ENCODE measurements around the gene EEPD1. TPM values are rescaled to one million over a fixed set of nuclear protein-coding genes. Genes with fewer than 3 reads are reported as not detected.
"Not testable (repeated sequence)": the region's sequence is repeated elsewhere in the genome, so short reads cannot be mapped to it uniquely, and the experiment has no call there.

EEPD1 gene
- total RNA-seq, 1 donor from 2014 or later: 5.4 TPM

DNA sequence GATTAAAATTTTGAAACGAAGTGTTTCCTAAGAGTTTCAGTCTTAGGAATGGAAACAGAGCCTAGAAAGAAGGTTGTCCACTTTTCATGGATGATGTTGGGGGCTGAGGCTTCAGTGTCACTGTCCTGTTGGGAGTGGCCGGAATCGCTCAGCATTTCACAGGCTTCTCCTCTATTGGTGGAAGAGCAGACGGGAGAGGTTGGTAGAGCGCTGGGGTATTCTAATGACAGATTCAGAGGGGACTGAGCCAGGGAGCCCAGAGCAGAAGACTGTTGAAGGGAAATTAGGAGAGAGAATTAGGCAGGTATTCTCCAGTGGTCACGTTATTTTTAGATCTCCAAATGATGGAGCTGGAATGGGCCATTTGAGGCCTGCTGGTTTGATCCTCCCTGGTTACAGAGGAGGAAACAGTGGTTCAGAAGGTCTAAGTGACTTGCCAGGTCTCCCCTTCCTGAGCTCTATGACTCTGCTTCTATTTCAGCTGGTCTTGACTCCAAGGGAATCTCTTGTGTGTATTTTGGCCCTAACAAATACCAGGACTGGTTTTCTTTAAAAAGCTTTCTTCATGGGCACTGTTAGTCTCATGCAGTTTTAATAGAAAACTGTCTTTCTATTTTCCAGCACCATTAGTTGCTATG is 35.7 kb upstream of the EEPD1 start:
- Histone ChIP-seq H3K36me3 (ENCODE audit: insufficient read depth, low read length) (no peaks in the 10 kb centered on the region), H3K4me3 (ENCODE audit: insufficient read depth, low read depth, low read length) (no peak overlapping the region), H3K79me2 (ENCODE audit: insufficient read depth, low read length) (no peaks in the 10 kb centered on the region), H3K9me3 (ENCODE audit: insufficient read depth, low read depth, low read length) (no peaks in the 10 kb centered on the region), H2AFZ (ENCODE audit: low read depth, low read length) (no peak overlapping the region), H3K27me3 (ENCODE audit: insufficient read depth, low read length) (no peaks in the 10 kb centered on the region), H4K20me1 (ENCODE audit: insufficient read depth, low read length) (no peaks in the 10 kb centered on the region), H3K9ac (ENCODE audit: low read length) (peak overlapping the region; percentile 65), H3K4me1 (ENCODE audit: insufficient read depth, low read length) (peaks cover 44% of the 10 kb centered on the region), H3K4me2 (ENCODE audit: low read length) (peak overlapping the region; percentile 87), H3K27ac (ENCODE audit: low read depth, low read length) (peak overlapping the region; percentile 87)
- peaks cover 13% of the 10 kb centered on the region for H3K9me3 Mint-ChIP-seq (ENCODE audit: unreplicated experiment)
- H3K27ac Mint-ChIP-seq (ENCODE audit: unreplicated experiment): peak overlapping the region; percentile 93
- peaks cover 36% of the 10 kb centered on the region for H3K4me1 Mint-ChIP-seq (ENCODE audit: low read depth, unreplicated experiment)
- TF ChIP-seq, protein P1, sequence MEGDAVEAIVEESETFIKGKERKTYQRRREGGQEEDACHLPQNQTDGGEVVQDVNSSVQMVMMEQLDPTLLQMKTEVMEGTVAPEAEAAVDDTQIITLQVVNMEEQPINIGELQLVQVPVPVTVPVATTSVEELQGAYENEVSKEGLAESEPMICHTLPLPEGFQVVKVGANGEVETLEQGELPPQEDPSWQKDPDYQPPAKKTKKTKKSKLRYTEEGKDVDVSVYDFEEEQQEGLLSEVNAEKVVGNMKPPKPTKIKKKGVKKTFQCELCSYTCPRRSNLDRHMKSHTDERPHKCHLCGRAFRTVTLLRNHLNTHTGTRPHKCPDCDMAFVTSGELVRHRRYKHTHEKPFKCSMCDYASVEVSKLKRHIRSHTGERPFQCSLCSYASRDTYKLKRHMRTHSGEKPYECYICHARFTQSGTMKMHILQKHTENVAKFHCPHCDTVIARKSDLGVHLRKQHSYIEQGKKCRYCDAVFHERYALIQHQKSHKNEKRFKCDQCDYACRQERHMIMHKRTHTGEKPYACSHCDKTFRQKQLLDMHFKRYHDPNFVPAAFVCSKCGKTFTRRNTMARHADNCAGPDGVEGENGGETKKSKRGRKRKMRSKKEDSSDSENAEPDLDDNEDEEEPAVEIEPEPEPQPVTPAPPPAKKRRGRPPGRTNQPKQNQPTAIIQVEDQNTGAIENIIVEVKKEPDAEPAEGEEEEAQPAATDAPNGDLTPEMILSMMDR (IDR thresholded peaks at IDR 0.05; ENCODE audit: insufficient read depth, low read depth, low read length): no peak
- no peak for TF ChIP-seq EZH2 (IDR thresholded peaks at IDR 0.05; ENCODE audit: insufficient read depth, low read length)
- no peaks in the 10 kb centered on the region for H3K36me3 Mint-ChIP-seq (ENCODE audit: low read depth, unreplicated experiment)
- FAIRE-seq: no peak
- H3K27me3 Mint-ChIP-seq (ENCODE audit: low read depth, unreplicated experiment): no peaks in the 10 kb centered on the region
- H3K4me3 Mint-ChIP-seq (ENCODE audit: unreplicated experiment): no peak overlapping the region
- no peak for DNase-seq (ENCODE audit: low read depth)

DNA sequence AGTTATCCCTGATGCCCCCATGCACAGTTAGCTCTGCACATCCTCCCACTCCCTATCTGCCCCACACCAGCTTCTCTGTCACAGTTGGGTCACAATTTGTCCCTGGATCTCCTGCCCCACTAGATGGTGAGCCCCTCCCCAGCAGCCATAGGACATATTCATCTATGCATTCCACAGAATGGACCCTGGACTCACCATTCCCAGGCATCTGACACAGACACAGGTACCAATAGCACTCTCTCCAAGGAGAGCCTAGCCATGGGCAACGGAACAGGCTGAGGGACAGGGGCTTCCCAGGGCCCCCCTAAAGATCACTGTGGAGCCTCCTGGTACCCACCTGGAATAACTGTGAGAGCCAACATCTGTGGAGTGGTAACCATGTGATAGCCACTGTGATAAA is 34.7 kb upstream of the EEPD1 start:
- H3K27ac ChIP-seq (ENCODE audit: low read depth, low read length): no peak overlapping the region
- no peaks in the 10 kb centered on the region for H3K36me3 ChIP-seq (ENCODE audit: insufficient read depth, low read length)
- no peak overlapping the region for H2AFZ ChIP-seq (ENCODE audit: low read depth, low read length)
- Mint-ChIP-seq H3K4me3 (ENCODE audit: unreplicated experiment) (no peak overlapping the region), H3K9me3 (ENCODE audit: unreplicated experiment) (peaks cover 16% of the 10 kb centered on the region), H3K27ac (ENCODE audit: unreplicated experiment) (no peak overlapping the region), H3K4me1 (ENCODE audit: low read depth, unreplicated experiment) (peaks cover 36% of the 10 kb centered on the region), H3K36me3 (ENCODE audit: low read depth, unreplicated experiment) (no peaks in the 10 kb centered on the region), H3K27me3 (ENCODE audit: low read depth, unreplicated experiment) (no peaks in the 10 kb centered on the region)
- H3K4me1 ChIP-seq (ENCODE audit: insufficient read depth, low read length): peaks cover 44% of the 10 kb centered on the region
- H3K4me3 ChIP-seq (ENCODE audit: insufficient read depth, low read depth, low read length): no peak overlapping the region
- H3K4me2 ChIP-seq (ENCODE audit: low read length): no peak overlapping the region
- TF ChIP-seq, protein P1 (IDR thresholded peaks at IDR 0.05; ENCODE audit: insufficient read depth, low read depth, low read length): no peak
- no peak for TF ChIP-seq EZH2 (IDR thresholded peaks at IDR 0.05; ENCODE audit: insufficient read depth, low read length)
- no peak for DNase-seq (ENCODE audit: low read depth)
- H4K20me1 ChIP-seq (ENCODE audit: insufficient read depth, low read length): no peaks in the 10 kb centered on the region
- no peak overlapping the region for H3K9ac ChIP-seq (ENCODE audit: low read length)
- no peaks in the 10 kb centered on the region for H3K79me2 ChIP-seq (ENCODE audit: insufficient read depth, low read length)
- no peak for FAIRE-seq
- H3K27me3 ChIP-seq (ENCODE audit: insufficient read depth, low read length): no peaks in the 10 kb centered on the region
- H3K9me3 ChIP-seq (ENCODE audit: insufficient read depth, low read depth, low read length): no peaks in the 10 kb centered on the region

DNA sequence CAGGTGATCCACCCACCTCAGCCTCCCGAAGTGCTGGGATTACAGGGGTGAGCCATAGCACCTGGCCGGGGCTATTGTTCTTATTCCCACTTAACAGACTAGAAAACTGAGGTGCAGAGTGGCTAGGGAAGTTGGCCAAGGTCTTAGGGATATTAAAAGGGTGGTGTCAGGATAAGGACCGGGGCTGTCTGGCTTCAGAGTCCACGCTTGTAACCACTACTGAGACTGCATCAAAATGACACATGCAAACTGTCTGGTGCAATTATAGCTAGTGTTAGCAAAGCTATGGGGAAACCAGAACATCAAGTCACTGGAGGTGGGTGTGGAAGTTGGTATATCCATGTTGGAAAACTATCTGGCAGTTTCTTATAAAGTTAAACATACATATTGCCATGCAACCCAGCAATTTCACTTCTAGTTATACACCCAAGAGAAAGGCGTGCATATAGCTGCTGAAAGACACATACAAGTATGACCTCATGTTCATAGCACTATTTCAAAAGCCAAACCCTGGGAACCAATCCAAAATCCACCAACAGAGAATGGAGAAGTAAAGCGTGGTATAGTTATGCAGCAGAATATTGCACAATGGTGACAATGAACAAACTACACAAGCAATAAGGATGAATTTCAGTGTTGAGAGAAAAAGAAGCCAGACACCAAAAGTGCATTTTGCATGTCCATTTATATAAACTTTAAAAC is 33.9 kb upstream of the EEPD1 start:
- H3K27ac ChIP-seq (ENCODE audit: low read depth, low read length): no peak overlapping the region
- FAIRE-seq (peak; percentile 73), DNase-seq (ENCODE audit: low read depth) (peak; percentile 94)
- Mint-ChIP-seq H3K27me3 (ENCODE audit: low read depth, unreplicated experiment) (no peaks in the 10 kb centered on the region), H3K4me3 (ENCODE audit: unreplicated experiment) (no peak overlapping the region), H3K27ac (ENCODE audit: unreplicated experiment) (no peak overlapping the region), H3K4me1 (ENCODE audit: low read depth, unreplicated experiment) (peaks cover 36% of the 10 kb centered on the region), H3K9me3 (ENCODE audit: unreplicated experiment) (peaks cover 16% of the 10 kb centered on the region), H3K36me3 (ENCODE audit: low read depth, unreplicated experiment) (no peaks in the 10 kb centered on the region)
- H4K20me1 ChIP-seq (ENCODE audit: insufficient read depth, low read length): no peaks in the 10 kb centered on the region
- H3K4me1 ChIP-seq (ENCODE audit: insufficient read depth, low read length): peaks cover 44% of the 10 kb centered on the region
- H3K36me3 ChIP-seq (ENCODE audit: insufficient read depth, low read length): no peaks in the 10 kb centered on the region
- H3K79me2 ChIP-seq (ENCODE audit: insufficient read depth, low read length): no peaks in the 10 kb centered on the region
- H3K4me2 ChIP-seq (ENCODE audit: low read length): peak overlapping the region; percentile 27
- H2AFZ ChIP-seq (ENCODE audit: low read depth, low read length): no peak overlapping the region
- H3K27me3 ChIP-seq (ENCODE audit: insufficient read depth, low read length): no peaks in the 10 kb centered on the region
- TF ChIP-seq EZH2 (IDR thresholded peaks at IDR 0.05; ENCODE audit: insufficient read depth, low read length): no peak
- TF ChIP-seq, protein P1 (IDR thresholded peaks at IDR 0.05; ENCODE audit: insufficient read depth, low read depth, low read length): no peak
- H3K9ac ChIP-seq (ENCODE audit: low read length): no peak overlapping the region
- no peaks in the 10 kb centered on the region for H3K9me3 ChIP-seq (ENCODE audit: insufficient read depth, low read depth, low read length)
- H3K4me3 ChIP-seq (ENCODE audit: insufficient read depth, low read depth, low read length): no peak overlapping the region

DNA sequence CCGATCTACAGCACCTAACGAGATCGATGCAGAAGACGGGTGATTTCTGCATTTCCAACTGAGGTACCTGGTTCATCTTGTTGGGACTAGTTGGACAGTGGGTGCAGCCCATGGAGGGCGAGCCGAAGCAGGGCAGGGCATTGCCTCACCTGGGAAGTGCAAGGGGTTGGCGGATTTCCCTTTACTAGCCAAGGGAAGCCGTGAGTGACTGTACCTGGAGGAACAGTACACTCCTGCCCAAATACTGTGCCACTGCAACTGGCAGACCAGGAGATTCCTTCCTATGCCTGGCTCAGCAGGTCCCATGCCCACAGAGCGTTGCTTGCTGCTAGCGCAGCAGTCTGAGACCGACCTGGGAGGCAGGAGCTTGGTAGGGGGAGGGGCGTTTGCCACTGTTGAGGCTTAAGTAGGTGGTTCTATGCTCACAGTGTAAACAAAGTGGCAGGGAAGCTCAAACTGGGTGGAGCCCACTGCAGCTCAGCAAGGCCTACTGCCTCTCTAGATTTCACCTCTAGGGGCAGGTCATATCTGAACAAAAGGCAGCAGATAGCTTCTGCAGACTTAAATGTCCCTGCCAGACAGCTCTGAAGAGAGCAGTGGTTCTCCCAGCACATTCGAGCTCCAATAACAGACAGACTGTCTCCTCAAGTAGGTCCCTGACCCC is 32.9 kb upstream of the EEPD1 start:
- FAIRE-seq; H3K27me3 Mint-ChIP-seq (ENCODE audit: low read depth, unreplicated experiment): not testable (repeated sequence)

More for the DNA sequence above, 32.9 kb upstream of the EEPD1 start:
- H4K20me1 ChIP-seq (ENCODE audit: insufficient read depth, low read length); H3K4me3 ChIP-seq (ENCODE audit: insufficient read depth, low read depth, low read length); H3K9me3 ChIP-seq (ENCODE audit: insufficient read depth, low read depth, low read length); H3K27ac ChIP-seq (ENCODE audit: low read depth, low read length); H3K4me2 ChIP-seq (ENCODE audit: low read length); H3K27ac Mint-ChIP-seq (ENCODE audit: unreplicated experiment); DNase-seq (ENCODE audit: low read depth); H2AFZ ChIP-seq (ENCODE audit: low read depth, low read length); H3K27me3 ChIP-seq (ENCODE audit: insufficient read depth, low read length); H3K36me3 Mint-ChIP-seq (ENCODE audit: low read depth, unreplicated experiment); H3K4me3 Mint-ChIP-seq (ENCODE audit: unreplicated experiment); H3K36me3 ChIP-seq (ENCODE audit: insufficient read depth, low read length); H3K79me2 ChIP-seq (ENCODE audit: insufficient read depth, low read length); H3K9ac ChIP-seq (ENCODE audit: low read length): not testable (repeated sequence)
- peaks cover 32% of the 10 kb centered on the region for H3K4me1 Mint-ChIP-seq (ENCODE audit: low read depth, unreplicated experiment)
- peaks cover 41% of the 10 kb centered on the region for H3K4me1 ChIP-seq (ENCODE audit: insufficient read depth, low read length)
- peaks cover 20% of the 10 kb centered on the region for H3K9me3 Mint-ChIP-seq (ENCODE audit: unreplicated experiment)

All from astrocyte (in vitro differentiated cells and primary cell).